ENCODE data around the gene CHMP2A. TPM values are rescaled to one million over a fixed set of nuclear protein-coding genes. Genes with fewer than 3 reads are reported as not detected.
A peak's percentile ranks its signal among the peaks of the same experiment; 100 is the strongest.

The CHMP2A gene
- polyA plus RNA-seq, 1 of the 3 experiments (the other 2 are of a cell fraction): 381 TPM

DNA sequence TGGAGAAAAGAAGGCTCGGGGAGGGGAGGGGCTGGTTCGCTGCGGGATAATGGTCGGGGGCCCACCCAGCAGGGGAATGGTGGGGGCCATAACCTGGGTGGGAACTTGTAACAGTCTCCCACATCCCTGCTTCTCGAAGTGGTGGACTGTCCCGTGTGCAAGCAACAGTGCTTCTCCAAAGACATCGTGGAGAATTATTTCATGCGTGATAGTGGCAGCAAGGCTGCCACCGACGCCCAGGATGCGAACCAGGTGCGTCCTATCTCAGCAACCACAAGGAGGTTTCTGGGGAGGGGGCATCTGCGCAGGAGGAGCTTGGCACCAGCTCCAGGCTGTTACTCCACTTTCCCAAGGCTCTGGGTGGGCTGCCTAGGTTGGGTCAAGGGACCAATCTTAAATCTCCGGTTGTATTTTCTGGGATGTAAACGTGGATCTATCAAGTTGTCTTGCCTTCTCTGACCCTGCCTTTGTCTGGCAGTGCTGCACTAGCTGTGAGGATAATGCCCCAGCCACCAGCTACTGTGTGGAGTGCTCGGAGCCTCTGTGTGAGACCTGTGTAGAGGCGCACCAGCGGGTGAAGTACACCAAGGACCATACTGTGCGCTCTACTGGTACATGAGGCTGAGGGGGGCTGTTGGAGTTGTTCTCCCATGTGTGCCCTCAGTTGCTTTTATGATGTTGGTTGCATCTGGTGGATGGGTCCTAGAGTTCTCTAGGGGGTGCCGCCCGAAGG, 9.5 kb downstream of the CHMP2A start:
- no peaks in the 10 kb centered on the region for H3K9me3 ChIP-seq
- peaks cover 18% of the 10 kb centered on the region for H3F3A ChIP-seq (replicated peaks; ENCODE audit: insufficient read depth)
- peak overlapping the region; percentile 82 for H3K9ac ChIP-seq
- peaks cover 56% of the 10 kb centered on the region for H4K20me1 ChIP-seq (ENCODE audit: insufficient read depth)
- H3K4me3 ChIP-seq (ENCODE audit: low read depth in 2 of 2, low read length in 1 of 2): peak overlapping the region; percentile 94 to 97
- H3K9me2 ChIP-seq: no peaks in the 10 kb centered on the region
- peak overlapping the region; percentile 57 to 97; a peak in 2 of 4 replicates for H3K27ac ChIP-seq (ENCODE audit: low read depth in 2 of 2, low read length in 1 of 2)
- no peaks in the 10 kb centered on the region for H3K27me3 ChIP-seq (ENCODE audit: insufficient read depth)
- DNase-seq: no peak
- H3K36me3 ChIP-seq (replicated peaks in 1 of 2; ENCODE audit: control insufficient read depth in 1 of 2, insufficient read depth in 2 of 2, low read length in 1 of 2): peaks cover 35 to 49% of the 10 kb centered on the region in 2 experiments
- H2AFZ ChIP-seq (ENCODE audit: low read depth): no peak overlapping the region
- H3K4me2 ChIP-seq: peak overlapping the region; percentile 99
- ChIA-PET CTCF (interaction anchor here (1.0 to 2.3 kb wide), 5 partner anchors 9 to 32 kb away, joined by 4 to 10 read pairs (median 5); partner anchors contain the start of genes CHMP2A and ZBTB45), POLR2A (interaction anchor here (2.0 to 4.0 kb wide), 4 partner anchors 8 to 25 kb away, joined by 10 to 45 read pairs (median 32); partner anchors contain the start of genes CHMP2A, UBE2M and ZBTB45)
- WGBS (ENCODE audit: low lambda C conversion rate): 2% methylated on average over 17 of the region's 21 CpGs
- H3K79me2 ChIP-seq (ENCODE audit: insufficient read depth): peaks cover 54% of the 10 kb centered on the region
- TF ChIP-seq TCF12 (IDR thresholded peaks at IDR 0.05) (no peak), CHD2 (IDR thresholded peaks at IDR 0.05; ENCODE audit: low read length, partially characterized antibody) (no peak)
- peaks cover 11 to 20% of the 10 kb centered on the region in 2 experiments; a peak in 3 of 4 replicates for H3K4me1 ChIP-seq (ENCODE audit: control insufficient read depth in 1 of 2, insufficient read depth in 2 of 2, low read depth in 1 of 2, low read length in 1 of 2)

DNA sequence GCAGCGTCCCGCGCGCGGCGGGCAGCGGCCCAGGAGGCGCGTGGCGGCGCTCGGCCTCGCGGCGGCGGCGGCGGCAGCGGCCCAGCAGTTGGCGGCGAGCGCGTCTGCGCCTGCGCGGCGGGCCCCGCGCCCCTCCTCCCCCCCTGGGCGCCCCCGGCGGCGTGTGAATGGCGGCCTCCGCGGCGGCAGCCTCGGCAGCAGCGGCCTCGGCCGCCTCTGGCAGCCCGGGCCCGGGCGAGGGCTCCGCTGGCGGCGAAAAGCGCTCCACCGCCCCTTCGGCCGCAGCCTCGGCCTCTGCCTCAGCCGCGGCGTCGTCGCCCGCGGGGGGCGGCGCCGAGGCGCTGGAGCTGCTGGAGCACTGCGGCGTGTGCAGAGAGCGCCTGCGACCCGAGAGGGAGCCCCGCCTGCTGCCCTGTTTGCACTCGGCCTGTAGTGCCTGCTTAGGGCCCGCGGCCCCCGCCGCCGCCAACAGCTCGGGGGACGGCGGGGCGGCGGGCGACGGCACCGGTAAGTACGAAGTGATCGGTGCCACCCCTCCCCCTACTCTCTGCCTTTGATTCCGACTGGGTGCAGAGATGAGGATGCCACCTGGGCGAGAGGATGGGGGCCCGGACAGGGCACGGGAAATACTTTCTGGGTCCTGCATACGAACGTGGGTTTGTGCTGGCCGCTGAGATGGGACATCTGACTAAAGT, 10.2 kb downstream of the CHMP2A start:
- Histone ChIP-seq H3K36me3 (replicated peaks in 1 of 2; ENCODE audit: control insufficient read depth in 1 of 2, insufficient read depth in 2 of 2, low read length in 1 of 2) (peaks cover 31 to 42% of the 10 kb centered on the region in 2 experiments), H3K27ac (ENCODE audit: low read depth in 2 of 2, low read length in 1 of 2) (peak overlapping the region; percentile 91 to 97), H3K9me3 (no peaks in the 10 kb centered on the region), H3F3A (replicated peaks; ENCODE audit: insufficient read depth) (peaks cover 12% of the 10 kb centered on the region), H4K20me1 (ENCODE audit: insufficient read depth) (peaks cover 51% of the 10 kb centered on the region), H3K9me2 (no peaks in the 10 kb centered on the region), H3K27me3 (ENCODE audit: insufficient read depth) (no peaks in the 10 kb centered on the region), H3K4me3 (ENCODE audit: low read depth in 2 of 2, low read length in 1 of 2) (peak overlapping the region; percentile 94 to 97), H3K4me1 (ENCODE audit: control insufficient read depth in 1 of 2, insufficient read depth in 2 of 2, low read depth in 1 of 2, low read length in 1 of 2) (peaks cover 11 to 20% of the 10 kb centered on the region in 2 experiments; a peak in 3 of 4 replicates), H3K79me2 (ENCODE audit: insufficient read depth) (peaks cover 51% of the 10 kb centered on the region), H2AFZ (ENCODE audit: low read depth) (no peak overlapping the region), H3K9ac (peak overlapping the region; percentile 82), H3K4me2 (peak overlapping the region; percentile 99)
- WGBS (ENCODE audit: low lambda C conversion rate): 1% methylated on average over 12 of the region's 92 CpGs
- CTCF ChIA-PET: interaction anchor here (1.3 to 2.3 kb wide), 4 partner anchors 10 to 31 kb away, joined by 4 to 10 read pairs (median 5); partner anchors contain the start of genes CHMP2A and ZBTB45
- POLR2A ChIA-PET: interaction anchor here (0.9 to 4.0 kb wide), 5 partner anchors 9 to 68 kb away, joined by 3 to 45 read pairs (median 23); partner anchors contain the start of genes CHMP2A, UBE2M and ZBTB45
- DNase-seq: peak; percentile 96
- TF ChIP-seq, protein P1, sequence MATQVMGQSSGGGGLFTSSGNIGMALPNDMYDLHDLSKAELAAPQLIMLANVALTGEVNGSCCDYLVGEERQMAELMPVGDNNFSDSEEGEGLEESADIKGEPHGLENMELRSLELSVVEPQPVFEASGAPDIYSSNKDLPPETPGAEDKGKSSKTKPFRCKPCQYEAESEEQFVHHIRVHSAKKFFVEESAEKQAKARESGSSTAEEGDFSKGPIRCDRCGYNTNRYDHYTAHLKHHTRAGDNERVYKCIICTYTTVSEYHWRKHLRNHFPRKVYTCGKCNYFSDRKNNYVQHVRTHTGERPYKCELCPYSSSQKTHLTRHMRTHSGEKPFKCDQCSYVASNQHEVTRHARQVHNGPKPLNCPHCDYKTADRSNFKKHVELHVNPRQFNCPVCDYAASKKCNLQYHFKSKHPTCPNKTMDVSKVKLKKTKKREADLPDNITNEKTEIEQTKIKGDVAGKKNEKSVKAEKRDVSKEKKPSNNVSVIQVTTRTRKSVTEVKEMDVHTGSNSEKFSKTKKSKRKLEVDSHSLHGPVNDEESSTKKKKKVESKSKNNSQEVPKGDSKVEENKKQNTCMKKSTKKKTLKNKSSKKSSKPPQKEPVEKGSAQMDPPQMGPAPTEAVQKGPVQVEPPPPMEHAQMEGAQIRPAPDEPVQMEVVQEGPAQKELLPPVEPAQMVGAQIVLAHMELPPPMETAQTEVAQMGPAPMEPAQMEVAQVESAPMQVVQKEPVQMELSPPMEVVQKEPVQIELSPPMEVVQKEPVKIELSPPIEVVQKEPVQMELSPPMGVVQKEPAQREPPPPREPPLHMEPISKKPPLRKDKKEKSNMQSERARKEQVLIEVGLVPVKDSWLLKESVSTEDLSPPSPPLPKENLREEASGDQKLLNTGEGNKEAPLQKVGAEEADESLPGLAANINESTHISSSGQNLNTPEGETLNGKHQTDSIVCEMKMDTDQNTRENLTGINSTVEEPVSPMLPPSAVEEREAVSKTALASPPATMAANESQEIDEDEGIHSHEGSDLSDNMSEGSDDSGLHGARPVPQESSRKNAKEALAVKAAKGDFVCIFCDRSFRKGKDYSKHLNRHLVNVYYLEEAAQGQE (IDR thresholded peaks at IDR 0.05; ENCODE audit: low read depth, low read length): no peak
- TF ChIP-seq YY1 (IDR thresholded peaks at IDR 0.05; ENCODE audit: low read depth): peak; percentile 54; the same call in 1 of the 2 replicates

Measured in SK-N-SH (cell line).